ES-I3 (cell line): ENCODE results near the gene PATL2.
"Not testable (repeated sequence)": the region's sequence is repeated elsewhere in the genome, so short reads cannot be mapped to it uniquely, and the experiment has no call there.

ENCODE experiments used
- H3K36me3 ChIP-seq: 2 replicates; pipeline ENCODE4 v1.6.1; 2013; ENCODE audit warnings: mild to moderate bottlenecking, low read length, control low read depth, moderate library complexity; ENCODE audit not compliant: insufficient read depth
- H3K4me1 ChIP-seq: 2 replicates; pipeline ENCODE4 v1.6.1; 2013; ENCODE audit warnings: mild to moderate bottlenecking, control low read depth, low read length; ENCODE audit not compliant: insufficient read depth
- H3K9ac ChIP-seq: 2 replicates; pipeline ENCODE4 v1.6.1; 2013; ENCODE audit warnings: low read depth, mild to moderate bottlenecking, low read length, moderate library complexity
- H3K9me3 ChIP-seq: 2 replicates; pipeline ENCODE4 v1.6.1; 2013; ENCODE audit warnings: mild to moderate bottlenecking, low read length, moderate library complexity; ENCODE audit not compliant: control insufficient read depth, insufficient read depth

The PATL2 gene

DNA sequence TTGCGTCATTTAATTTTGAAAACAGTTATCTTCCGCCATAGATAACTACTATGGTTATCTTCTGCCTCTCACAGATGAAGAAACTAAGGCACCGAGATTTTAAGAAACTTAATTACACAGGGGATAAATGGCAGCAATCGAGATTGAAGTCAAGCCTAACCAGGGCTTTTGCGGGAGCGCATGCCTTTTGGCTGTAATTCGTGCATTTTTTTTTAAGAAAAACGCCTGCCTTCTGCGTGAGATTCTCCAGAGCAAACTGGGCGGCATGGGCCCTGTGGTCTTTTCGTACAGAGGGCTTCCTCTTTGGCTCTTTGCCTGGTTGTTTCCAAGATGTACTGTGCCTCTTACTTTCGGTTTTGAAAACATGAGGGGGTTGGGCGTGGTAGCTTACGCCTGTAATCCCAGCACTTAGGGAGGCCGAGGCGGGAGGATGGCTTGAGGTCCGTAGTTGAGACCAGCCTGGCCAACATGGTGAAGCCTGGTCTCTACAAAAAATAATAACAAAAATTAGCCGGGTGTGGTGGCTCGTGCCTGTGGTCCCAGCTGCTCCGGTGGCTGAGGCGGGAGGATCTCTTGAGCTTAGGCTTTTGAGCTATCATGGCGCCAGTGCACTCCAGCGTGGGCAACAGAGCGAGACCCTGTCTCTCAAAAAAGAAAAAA lies 1.4 kb upstream of the PATL2 start:
- Histone ChIP-seq H3K9me3 (no peaks in the 10 kb centered on the region), H3K9ac (peak overlapping the region; percentile 95; the same call in 1 of the 2 replicates), H3K36me3 (peaks cover 7% of the 10 kb centered on the region; the same call in 1 of the 2 replicates), H3K4me1 (no peaks in the 10 kb centered on the region)

DNA sequence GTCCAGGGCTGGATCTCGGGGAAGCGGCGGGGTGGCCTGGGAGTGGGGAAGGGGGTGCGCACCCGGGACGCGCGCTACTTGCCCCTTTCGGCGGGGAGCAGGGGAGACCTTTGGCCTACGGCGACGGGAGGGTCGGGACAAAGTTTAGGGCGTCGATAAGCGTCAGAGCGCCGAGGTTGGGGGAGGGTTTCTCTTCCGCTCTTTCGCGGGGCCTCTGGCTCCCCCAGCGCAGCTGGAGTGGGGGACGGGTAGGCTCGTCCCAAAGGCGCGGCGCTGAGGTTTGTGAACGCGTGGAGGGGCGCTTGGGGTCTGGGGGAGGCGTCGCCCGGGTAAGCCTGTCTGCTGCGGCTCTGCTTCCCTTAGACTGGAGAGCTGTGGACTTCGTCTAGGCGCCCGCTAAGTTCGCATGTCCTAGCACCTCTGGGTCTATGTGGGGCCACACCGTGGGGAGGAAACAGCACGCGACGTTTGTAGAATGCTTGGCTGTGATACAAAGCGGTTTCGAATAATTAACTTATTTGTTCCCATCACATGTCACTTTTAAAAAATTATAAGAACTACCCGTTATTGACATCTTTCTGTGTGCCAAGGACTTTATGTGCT lies 721 bp upstream of the PATL2 start:
- H3K9me3 ChIP-seq, result no peaks in the 10 kb centered on the region
- peak overlapping the region; percentile 95 for H3K9ac ChIP-seq
- no peaks in the 10 kb centered on the region for H3K4me1 ChIP-seq
- peaks cover 7% of the 10 kb centered on the region; the same call in 1 of the 2 replicates for H3K36me3 ChIP-seq

DNA sequence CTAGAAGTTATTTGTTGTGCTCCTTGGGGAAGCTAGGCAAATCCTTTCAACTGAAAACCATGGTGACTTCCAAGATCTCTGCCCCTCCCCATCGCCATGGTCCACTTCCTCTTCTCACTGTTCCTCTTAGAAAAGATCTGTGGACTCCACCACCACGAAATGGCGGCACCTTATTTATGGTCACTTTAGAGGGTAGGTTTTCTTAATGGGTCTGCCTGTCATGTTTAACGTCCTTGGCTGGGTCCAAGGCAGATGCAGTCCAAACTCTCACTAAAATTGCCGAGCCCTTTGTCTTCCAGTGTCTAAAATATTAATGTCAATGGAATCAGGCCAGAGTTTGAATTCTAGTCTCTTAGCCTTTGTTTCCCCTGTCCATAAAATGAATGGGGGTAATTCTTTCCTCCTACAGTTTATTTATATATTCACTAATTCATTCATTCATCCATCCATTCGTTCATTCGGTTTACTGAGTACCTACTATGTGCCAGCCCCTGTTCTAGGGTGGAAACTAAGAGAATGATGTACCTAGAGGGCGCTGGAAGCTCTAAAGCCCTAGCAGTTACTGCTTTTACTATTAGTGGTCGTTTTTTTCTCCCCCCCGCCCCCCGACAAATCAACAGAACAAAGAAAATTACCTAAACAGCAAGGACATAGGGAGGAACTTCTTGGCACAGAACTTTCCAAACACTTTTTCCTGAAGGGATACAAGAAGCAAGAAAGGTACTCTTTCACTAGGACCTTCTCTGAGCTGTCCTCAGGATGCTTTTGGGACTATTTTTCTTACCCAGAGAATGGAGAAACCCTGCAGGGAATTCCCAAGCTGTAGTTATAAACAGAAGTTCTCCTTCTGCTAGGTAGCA lies 657 bp downstream of the PATL2 start:
- H3K9me3 ChIP-seq, result no peaks in the 10 kb centered on the region

DNA sequence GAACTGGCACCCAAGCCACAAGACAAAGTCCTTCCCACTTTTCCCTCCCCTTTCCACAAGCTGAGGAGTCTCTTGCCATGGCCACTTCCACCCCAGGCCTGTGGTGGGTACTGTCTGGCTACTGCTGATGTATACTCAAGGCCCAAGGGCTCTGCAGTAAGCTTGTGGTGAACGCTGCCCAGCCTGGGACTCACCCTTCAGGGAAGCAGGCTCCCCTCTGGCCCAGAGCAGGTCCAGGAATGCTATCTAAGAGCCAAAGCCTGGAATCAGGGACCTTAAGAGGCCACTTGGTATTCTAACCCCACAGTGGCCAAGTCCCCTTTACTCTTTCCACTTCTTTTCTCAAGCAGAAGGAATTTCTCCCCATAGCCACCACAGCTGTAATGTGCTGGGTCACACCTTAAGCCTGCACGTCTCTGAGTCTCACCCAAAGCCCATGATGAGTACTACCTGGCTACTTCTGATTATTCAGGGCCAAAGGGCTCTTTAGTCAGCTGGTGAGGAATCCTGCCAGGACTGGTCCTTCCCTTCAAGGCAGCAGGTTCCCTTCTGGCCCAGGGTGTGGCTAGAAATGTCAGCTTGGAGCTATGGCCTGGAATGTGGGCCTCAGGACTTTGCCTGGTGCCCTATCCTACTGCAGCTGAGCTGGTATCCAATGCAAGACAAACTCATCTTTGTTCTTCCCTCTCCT lies 4.0 kb downstream of the PATL2 start:
- H3K36me3 ChIP-seq, result no peaks in the 10 kb centered on the region
- no peak overlapping the region for H3K9ac ChIP-seq
- no peaks in the 10 kb centered on the region for H3K4me1 ChIP-seq
- H3K9me3 ChIP-seq, result no peaks in the 10 kb centered on the region

More for the DNA sequence above, 657 bp downstream of the PATL2 start:
- Histone ChIP-seq H3K9ac (peak overlapping the region; percentile 95), H3K4me1 (no peaks in the 10 kb centered on the region), H3K36me3 (peaks cover 3% of the 10 kb centered on the region; the same call in 1 of the 2 replicates)

DNA sequence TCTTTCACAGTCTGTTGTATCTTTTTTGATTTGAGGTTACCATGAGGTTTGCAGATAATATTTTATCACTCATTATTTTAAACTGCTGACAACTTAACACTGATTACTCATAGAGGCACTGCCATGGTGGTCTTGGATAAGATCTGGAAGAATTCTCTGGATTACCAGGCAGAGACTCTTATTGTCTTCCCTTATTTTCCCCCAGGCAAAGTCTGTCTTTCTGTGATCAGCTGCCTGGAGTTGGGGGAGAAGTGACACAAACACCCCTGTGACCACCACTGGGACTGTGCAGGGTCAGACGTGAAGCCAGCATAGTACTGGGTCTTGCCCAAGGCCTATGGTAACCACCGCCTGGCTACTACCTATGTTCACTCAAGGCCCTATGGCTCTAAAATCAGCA lies 4.7 kb downstream of the PATL2 start:
- Histone ChIP-seq H3K9ac (no peak overlapping the region), H3K4me1 (no peaks in the 10 kb centered on the region), H3K36me3 (no peaks in the 10 kb centered on the region), H3K9me3 (no peaks in the 10 kb centered on the region)

DNA sequence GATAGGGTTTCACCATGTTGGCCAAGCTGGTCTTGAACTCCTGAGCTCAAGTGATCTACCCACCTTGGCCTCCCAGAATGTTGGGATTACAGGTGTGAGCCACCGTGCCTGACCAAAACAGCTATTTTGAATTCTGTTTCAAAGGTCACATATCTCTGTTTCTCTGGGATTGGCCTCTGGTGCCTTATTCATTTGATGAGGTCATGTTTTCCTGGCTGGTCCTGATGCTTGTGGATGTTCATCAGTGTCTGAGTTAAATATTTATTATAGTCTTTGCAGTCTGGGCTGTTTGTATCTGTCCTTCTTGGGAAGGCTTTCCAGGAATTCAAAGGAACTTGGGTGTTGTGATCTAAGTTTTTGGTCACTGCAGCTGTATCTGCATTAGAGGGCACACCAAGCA lies 5.1 kb downstream of the PATL2 start:
- no peaks in the 10 kb centered on the region for H3K36me3 ChIP-seq
- no peaks in the 10 kb centered on the region for H3K9me3 ChIP-seq
- no peak overlapping the region for H3K9ac ChIP-seq
- no peaks in the 10 kb centered on the region for H3K4me1 ChIP-seq

DNA sequence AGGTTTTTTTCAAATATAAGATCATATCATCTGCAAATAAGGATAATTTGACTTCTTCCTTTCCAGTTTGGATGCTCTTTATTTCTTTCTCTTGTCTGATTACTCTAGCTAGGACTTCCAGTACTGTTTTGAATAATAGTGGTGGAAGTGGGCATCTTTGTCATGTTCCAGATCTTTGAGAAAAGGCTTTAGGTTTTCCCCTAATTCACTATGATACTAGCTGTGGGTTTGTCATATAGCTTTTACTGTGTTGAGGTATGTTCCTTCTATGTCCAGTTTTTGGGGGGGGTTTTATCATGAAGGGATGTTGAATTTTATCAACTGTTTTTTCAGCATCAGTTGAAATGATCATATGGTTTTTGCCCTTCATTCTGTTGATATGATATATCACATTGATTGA lies 10.4 kb downstream of the PATL2 start:
- H3K4me1 ChIP-seq, H3K36me3 ChIP-seq, H3K9ac ChIP-seq, H3K9me3 ChIP-seq: not testable (repeated sequence)

DNA sequence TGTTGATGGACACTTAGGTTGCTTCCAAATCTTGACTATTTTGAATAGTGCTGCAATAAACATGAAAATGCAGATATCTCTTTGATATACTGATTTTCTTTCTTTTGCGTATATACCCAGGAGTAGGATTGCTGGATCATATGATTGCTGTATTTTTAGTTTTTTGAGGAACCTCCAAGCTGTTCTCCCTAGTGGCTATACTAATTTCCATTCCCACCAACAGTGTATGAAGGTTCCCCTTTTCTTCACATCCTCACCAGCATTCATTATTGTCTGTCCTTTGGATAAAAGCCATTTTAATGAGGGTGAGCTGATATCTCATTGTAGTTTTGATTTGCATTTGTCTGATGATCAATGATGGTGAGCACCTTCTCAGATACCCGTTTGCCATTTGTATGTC lies 12.5 kb downstream of the PATL2 start:
- Histone ChIP-seq H3K36me3 (no peaks in the 10 kb centered on the region), H3K9ac (no peak overlapping the region), H3K9me3 (no peaks in the 10 kb centered on the region), H3K4me1 (no peaks in the 10 kb centered on the region; the same call in 1 of the 2 replicates)

DNA sequence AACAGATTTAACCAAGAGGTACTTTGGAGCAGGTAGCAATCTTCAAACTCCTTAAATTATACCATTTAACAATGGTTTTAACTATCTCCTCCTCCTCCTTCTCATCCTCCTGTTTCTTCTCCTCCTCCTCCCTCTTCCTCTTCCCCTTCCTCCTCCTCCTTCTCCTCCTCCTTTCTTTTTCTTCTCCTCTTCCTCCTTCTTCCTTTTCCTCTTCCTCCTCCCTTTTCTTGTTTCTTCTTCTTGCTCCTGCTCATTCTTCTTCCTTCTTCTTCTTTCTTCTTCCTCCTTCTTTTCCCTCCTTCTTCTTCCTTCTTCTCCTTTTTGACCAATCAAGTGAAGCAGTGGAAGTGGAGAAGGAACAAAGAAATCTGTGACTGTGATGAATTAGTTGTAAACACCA lies 14.1 kb downstream of the PATL2 start:
- no peaks in the 10 kb centered on the region for H3K36me3 ChIP-seq
- H3K4me1 ChIP-seq, result no peaks in the 10 kb centered on the region; the same call in 1 of the 2 replicates
- no peaks in the 10 kb centered on the region for H3K9me3 ChIP-seq
- H3K9ac ChIP-seq, result no peak overlapping the region

DNA sequence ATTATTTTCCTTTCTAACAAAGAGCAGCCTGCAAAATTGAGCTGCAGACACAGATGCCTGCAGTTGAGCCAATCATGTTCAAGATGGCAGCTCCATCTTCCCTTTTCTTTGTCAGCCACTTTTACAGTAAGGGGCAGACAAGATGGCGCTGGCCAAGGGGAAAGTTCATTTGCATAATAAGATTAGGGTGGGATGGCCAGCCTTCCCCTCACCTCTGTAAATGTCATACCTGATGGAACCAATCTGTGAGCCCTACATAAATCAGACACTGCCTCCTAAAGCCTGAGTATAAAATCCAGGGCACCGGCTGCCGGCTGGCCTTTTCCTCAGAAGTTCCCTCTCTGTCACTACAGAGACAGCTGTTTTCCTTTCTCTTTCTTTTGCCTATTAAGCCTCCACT lies 15.8 kb downstream of the PATL2 start:
- Histone ChIP-seq H3K9me3 (no peaks in the 10 kb centered on the region), H3K9ac (no peak overlapping the region), H3K4me1 (no peaks in the 10 kb centered on the region; the same call in 1 of the 2 replicates), H3K36me3 (no peaks in the 10 kb centered on the region)

DNA sequence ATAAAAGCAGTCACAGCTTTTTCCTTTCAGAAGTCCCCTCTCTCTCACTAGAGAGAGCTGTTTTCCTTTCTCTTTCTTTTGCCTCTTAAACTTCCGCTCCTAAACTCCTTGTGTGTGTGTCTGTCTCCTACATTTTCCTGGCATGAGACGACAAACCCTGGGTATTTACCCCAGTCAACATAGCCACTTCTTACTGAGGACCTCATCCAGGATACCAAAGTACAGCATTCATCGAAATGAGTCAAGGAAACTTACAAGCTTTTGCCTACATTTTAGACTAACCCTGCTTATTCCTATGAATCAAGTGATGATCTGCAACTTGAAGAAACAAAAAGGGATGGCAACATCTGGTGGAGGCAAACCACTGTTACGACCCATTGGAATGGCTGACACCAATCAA lies 16.7 kb downstream of the PATL2 start:
- H3K9ac ChIP-seq, result no peak overlapping the region
- H3K36me3 ChIP-seq, result no peaks in the 10 kb centered on the region
- H3K9me3 ChIP-seq, result no peaks in the 10 kb centered on the region
- no peaks in the 10 kb centered on the region; the same call in 1 of the 2 replicates for H3K4me1 ChIP-seq

DNA sequence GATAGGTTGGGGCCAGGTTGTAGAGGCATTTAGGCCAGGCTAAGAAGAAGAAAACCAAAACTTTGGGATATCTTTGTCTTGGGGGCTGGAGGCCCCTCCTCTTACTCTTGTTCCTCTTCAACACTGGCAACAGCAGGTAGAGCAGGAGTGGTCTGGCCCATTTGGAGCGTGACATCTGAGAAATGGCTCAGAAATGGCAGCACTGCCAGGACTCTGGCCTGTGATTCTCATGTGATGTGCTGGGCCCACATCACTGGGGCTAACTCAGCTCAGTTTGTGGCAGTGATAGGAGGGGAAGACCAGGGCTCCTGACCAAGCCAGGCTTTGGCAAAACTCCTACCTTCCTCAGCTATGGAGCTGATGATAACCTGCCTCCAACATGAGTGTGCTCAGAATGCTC lies 18.5 kb downstream of the PATL2 start:
- H3K9ac ChIP-seq, result no peak overlapping the region
- H3K36me3 ChIP-seq, result no peaks in the 10 kb centered on the region
- H3K4me1 ChIP-seq, result no peaks in the 10 kb centered on the region; the same call in 1 of the 2 replicates
- H3K9me3 ChIP-seq, result no peaks in the 10 kb centered on the region

DNA sequence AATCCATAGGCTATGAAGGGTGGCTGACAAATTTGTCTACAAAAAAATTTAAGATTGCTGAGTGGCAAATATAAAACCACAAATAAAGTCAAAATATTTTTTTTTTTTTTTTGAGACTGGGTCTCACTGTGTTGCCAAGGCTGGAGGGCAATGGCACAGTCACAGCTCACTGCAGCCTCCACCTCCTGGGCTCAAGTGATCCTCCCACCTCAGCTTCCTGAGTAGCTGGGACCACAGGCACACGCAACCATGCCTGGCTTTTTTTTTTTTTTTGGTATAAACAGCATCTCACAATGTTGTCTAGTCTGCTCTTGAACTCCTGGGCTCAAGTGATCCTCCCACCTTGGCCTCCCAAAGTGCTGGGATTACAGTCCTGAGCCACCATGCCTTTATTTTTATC lies 20.9 kb downstream of the PATL2 start:
- H3K36me3 ChIP-seq, H3K9ac ChIP-seq, H3K4me1 ChIP-seq, H3K9me3 ChIP-seq: not testable (repeated sequence)

DNA sequence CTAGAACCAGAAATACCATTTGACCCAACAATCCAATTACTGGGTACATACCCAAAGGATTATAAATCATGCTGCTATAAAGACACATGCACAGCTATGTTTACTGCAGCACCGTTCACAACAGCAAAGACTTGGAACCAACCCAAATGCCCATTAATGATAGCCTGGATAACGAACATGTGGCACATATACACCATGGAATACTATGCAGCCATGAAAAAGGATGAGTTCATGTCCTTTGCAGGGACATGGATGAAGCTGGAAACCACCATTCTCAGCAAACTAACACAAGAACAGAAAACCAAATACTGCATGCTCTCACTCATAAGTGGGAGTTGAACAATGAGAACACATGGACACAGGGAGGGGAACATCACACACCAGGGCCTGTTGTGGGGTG lies 21.8 kb downstream of the PATL2 start:
- H3K4me1 ChIP-seq, H3K36me3 ChIP-seq, H3K9me3 ChIP-seq, H3K9ac ChIP-seq: not testable (repeated sequence)
